Measurements from ENCODE around the gene SPAG9. TPM values are rescaled to one million over a fixed set of nuclear protein-coding genes. Genes with fewer than 3 reads are reported as not detected.

Gene SPAG9
- total RNA-seq, 1 experiment from 2014 or later: 90.5 TPM

DNA sequence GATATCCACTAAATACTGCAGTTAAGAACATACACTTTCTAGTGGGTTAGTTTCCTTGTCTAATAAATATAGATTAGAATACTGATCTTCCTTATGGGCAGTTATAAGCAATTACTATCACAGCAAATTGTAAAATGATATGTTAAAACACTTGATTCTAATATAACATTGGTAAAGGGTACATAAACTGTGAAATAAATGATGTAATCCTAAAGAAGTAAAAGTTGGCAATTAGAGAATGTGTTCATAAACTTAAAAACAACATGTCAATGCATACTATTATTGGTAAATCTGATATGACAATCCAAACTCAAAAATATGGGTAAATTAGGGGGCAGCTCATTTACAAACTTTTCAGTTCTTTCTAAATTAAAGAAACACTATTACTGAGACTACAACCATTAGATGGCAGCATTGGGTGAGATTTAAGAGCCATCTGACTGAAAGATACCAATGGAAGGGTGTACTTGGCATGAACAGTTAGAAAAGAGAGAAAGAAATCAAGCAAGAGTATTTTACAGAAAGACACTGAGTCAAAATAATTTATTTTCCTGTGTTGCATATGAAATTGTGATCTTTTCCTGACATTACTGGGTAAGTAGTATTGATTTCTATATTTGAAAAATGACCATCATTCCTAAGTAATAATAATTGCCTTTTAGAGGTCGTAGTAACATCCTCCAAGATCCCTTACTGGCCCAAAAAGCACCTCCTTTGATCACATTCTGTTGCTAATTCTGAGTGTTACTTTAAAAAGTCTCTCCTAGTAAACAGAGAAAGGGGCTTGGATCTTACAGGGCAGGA lies 119.6 kb downstream of the SPAG9 start:
- Histone ChIP-seq H3K27me3 (ENCODE audit: low read length) (no peaks in the 10 kb centered on the region), H3K4me3 (ENCODE audit: low read length) (no peak overlapping the region), H2AFZ (ENCODE audit: low read length) (no peak overlapping the region), H3K4me2 (ENCODE audit: low read length) (no peak overlapping the region), H3K9ac (ENCODE audit: low read length) (no peak overlapping the region), H3K27ac (ENCODE audit: low read length) (no peak overlapping the region), H3K79me2 (ENCODE audit: low read length) (no peaks in the 10 kb centered on the region), H3K36me3 (ENCODE audit: low read depth, low read length) (peaks cover 53% of the 10 kb centered on the region), H3K4me1 (ENCODE audit: insufficient read depth, low read length) (no peaks in the 10 kb centered on the region), H3K9me3 (ENCODE audit: low read length) (no peaks in the 10 kb centered on the region), H3K9me2 (replicated peaks; ENCODE audit: low read length) (no peaks in the 10 kb centered on the region), H4K20me1 (ENCODE audit: low read length) (no peaks in the 10 kb centered on the region), H3F3A (ENCODE audit: low read length, unreplicated experiment) (peaks cover 4% of the 10 kb centered on the region)
- intact Hi-C loops (cut with micrococcal nuclease): loop anchor here (1.0 kb wide), 3 partner anchors 55 to 152 kb away; partner anchors contain the start of gene NME1
- peak; percentile 86 for DNase-seq
- no TSS peak for BruUV-seq (replicated peaks)
- ChIA-PET POLR2A (ENCODE audit: unreplicated experiment) (interaction anchor here (0.6 kb wide), 1 partner anchor 13 kb away, joined by 4 read pairs; no protein-coding TSS in a partner anchor), CTCF (interaction anchor here (0.6 to 1.0 kb wide), 4 partner anchors 55 to 152 kb away, joined by 3 to 13 read pairs (median 5); partner anchors contain the start of gene NME1)
- ATAC-seq: peak; percentile 80
- TF ChIP-seq EZH2 (IDR thresholded peaks at IDR 0.05; ENCODE audit: low read length, unreplicated experiment): no peak
- TF ChIP-seq, protein P1, sequence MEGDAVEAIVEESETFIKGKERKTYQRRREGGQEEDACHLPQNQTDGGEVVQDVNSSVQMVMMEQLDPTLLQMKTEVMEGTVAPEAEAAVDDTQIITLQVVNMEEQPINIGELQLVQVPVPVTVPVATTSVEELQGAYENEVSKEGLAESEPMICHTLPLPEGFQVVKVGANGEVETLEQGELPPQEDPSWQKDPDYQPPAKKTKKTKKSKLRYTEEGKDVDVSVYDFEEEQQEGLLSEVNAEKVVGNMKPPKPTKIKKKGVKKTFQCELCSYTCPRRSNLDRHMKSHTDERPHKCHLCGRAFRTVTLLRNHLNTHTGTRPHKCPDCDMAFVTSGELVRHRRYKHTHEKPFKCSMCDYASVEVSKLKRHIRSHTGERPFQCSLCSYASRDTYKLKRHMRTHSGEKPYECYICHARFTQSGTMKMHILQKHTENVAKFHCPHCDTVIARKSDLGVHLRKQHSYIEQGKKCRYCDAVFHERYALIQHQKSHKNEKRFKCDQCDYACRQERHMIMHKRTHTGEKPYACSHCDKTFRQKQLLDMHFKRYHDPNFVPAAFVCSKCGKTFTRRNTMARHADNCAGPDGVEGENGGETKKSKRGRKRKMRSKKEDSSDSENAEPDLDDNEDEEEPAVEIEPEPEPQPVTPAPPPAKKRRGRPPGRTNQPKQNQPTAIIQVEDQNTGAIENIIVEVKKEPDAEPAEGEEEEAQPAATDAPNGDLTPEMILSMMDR (conservative IDR thresholded peaks at IDR 0.05; ENCODE audit: low read depth, low read length): peak; percentile 90

DNA sequence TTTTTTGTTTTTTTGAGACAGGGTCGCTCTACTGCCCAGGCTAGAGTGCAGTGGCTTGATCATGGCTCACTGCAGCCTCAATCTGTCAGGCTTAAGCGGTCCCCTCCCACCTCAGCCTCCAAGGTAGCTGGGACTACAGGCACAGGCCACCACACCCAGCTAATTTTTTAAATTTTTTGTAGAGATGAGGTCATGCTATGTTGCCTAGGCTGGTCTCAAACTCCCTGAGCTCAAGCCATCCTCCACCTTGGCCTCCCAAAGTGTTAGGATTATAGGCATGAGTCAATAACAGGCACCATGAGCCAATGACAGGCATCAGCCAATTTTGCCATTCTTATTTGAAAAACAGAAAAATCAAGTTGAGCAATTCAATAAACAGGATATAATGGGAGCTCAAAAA lies 125.0 kb downstream of the SPAG9 start:
- ChIA-PET CTCF (no interaction called here), POLR2A (ENCODE audit: unreplicated experiment) (no interaction called here)
- Histone ChIP-seq H3K9ac (ENCODE audit: low read length) (no peak overlapping the region), H3K79me2 (ENCODE audit: low read length) (no peaks in the 10 kb centered on the region), H4K20me1 (ENCODE audit: low read length) (no peaks in the 10 kb centered on the region), H3K9me2 (replicated peaks; ENCODE audit: low read length) (no peaks in the 10 kb centered on the region), H3K4me3 (ENCODE audit: low read length) (no peak overlapping the region), H3K27me3 (ENCODE audit: low read length) (no peaks in the 10 kb centered on the region), H3K9me3 (ENCODE audit: low read length) (no peaks in the 10 kb centered on the region), H3K36me3 (ENCODE audit: low read depth, low read length) (peaks cover 72% of the 10 kb centered on the region), H3K4me1 (ENCODE audit: insufficient read depth, low read length) (no peaks in the 10 kb centered on the region), H3K4me2 (ENCODE audit: low read length) (no peak overlapping the region), H3K27ac (ENCODE audit: low read length) (no peak overlapping the region), H3F3A (ENCODE audit: low read length, unreplicated experiment) (peaks cover 4% of the 10 kb centered on the region), H2AFZ (ENCODE audit: low read length) (no peak overlapping the region)
- BruUV-seq (replicated peaks): TSS peak; percentile 7
- intact Hi-C loops (cut with micrococcal nuclease): no loop called here
- TF ChIP-seq EZH2phosphoT487 (IDR thresholded peaks at IDR 0.05; ENCODE audit: borderline replicate concordance, low read length): no peak
- no peak for TF ChIP-seq EZH2 (IDR thresholded peaks at IDR 0.05; ENCODE audit: low read length, unreplicated experiment)
- TF ChIP-seq, protein P1 (conservative IDR thresholded peaks at IDR 0.05; ENCODE audit: low read depth, low read length): no peak
- DNase-seq: no peak
- peak; percentile 22; the same call in 1 of the 2 replicates for ATAC-seq

DNA sequence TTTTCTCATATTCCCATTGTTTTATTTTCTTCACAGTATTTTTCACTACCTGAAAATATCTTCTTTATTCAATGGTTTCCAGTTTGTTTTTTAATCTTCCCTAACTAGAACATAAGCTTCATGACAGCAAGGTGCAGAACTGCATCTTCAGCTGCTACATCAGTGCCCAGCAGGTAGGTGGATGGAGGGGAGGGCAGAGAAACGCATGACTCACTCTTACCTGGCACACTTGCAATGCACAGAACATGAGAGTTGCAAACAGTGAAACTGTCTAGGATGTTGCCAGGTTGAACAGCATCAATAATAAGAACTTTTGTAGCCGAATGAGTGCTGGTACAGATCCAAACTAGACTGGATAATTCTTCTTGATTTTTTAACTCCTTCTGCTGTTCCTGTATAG lies 127.1 kb downstream of the SPAG9 start:
- BruUV-seq (replicated peaks): no TSS peak
- intact Hi-C loops (cut with micrococcal nuclease): no loop called here
- ATAC-seq: peak; percentile 79

More for the DNA sequence above, 127.1 kb downstream of the SPAG9 start:
- no peak overlapping the region for H2AFZ ChIP-seq (ENCODE audit: low read length)
- H3K4me2 ChIP-seq (ENCODE audit: low read length): no peak overlapping the region
- H3K79me2 ChIP-seq (ENCODE audit: low read length): no peaks in the 10 kb centered on the region
- DNase-seq: peak; percentile 66
- no peaks in the 10 kb centered on the region for H3K9me3 ChIP-seq (ENCODE audit: low read length)
- peaks cover 76% of the 10 kb centered on the region for H3K36me3 ChIP-seq (ENCODE audit: low read depth, low read length)
- no peaks in the 10 kb centered on the region for H4K20me1 ChIP-seq (ENCODE audit: low read length)
- H3K9ac ChIP-seq (ENCODE audit: low read length): no peak overlapping the region
- H3K27me3 ChIP-seq (ENCODE audit: low read length): no peaks in the 10 kb centered on the region
- H3F3A ChIP-seq (ENCODE audit: low read length, unreplicated experiment): peaks cover 4% of the 10 kb centered on the region
- no peak overlapping the region for H3K27ac ChIP-seq (ENCODE audit: low read length)
- TF ChIP-seq EZH2 (IDR thresholded peaks at IDR 0.05; ENCODE audit: low read length, unreplicated experiment): no peak
- TF ChIP-seq, protein P1 (conservative IDR thresholded peaks at IDR 0.05; ENCODE audit: low read depth, low read length): no peak
- POLR2A ChIA-PET (ENCODE audit: unreplicated experiment): no interaction called here
- no peak overlapping the region for H3K4me3 ChIP-seq (ENCODE audit: low read length)
- H3K4me1 ChIP-seq (ENCODE audit: insufficient read depth, low read length): no peaks in the 10 kb centered on the region
- no peaks in the 10 kb centered on the region for H3K9me2 ChIP-seq (replicated peaks; ENCODE audit: low read length)
- CTCF ChIA-PET: no interaction called here
